Glomerular visceral epithelial cell (primary cell): ENCODE results near the gene IKZF3.
A peak's percentile ranks its signal among the peaks of the same experiment; 100 is the strongest.
"Not testable (repeated sequence)": the region's sequence is repeated elsewhere in the genome, so short reads cannot be mapped to it uniquely, and the experiment has no call there.

Source experiments
- DNase-seq: peaks from one replicate; pipeline ENCODE4 v3.0.0-alpha.2; 2016; ENCODE audit errors: extremely low spot score

Gene IKZF3

GRCh38 chr17:39855911-39856649 is 8.0 kb downstream of the IKZF3 start:
- not testable (repeated sequence) for DNase-seq

GRCh38 chr17:39854909-39855308 is 9.2 kb downstream of the IKZF3 start:
- no peak for DNase-seq

DNA sequence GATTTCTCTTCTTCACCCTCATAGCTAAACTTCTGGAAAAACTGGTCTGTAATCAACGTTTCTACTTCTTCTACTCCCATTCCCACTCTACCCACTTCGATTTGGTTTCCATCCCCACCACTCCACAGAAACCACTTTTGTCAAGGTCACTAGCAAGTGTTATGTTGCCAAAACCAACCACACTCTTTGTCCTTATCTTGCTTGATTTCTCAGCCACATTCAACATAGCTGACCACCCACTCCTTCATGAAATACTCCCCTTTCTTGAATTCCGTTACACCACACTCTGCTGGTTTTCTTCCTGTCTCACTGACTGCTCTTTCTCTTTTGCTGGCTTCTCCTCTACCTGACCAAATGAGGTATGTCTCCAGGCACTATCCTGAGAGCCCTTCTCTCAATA is 11.9 kb downstream of the IKZF3 start:
- no peak for DNase-seq

DNA sequence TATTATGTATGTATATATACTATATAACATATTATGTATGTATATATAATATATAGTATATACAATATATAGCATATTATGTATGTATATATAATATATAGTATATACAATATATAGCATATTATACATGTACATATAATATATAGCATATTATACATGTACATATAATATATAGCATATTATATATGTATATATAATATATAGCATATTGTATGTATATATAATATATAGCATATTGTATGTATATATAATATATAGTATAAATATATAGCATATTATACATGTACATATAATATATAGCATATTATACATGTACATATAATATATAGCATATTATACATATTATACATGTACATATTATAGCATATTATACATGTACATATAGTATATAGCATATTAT is 13.9 kb downstream of the IKZF3 start:
- DNase-seq: not testable (repeated sequence)

GRCh38 chr17:39848600-39848999 is 15.5 kb downstream of the IKZF3 start:
- no peak for DNase-seq

DNA sequence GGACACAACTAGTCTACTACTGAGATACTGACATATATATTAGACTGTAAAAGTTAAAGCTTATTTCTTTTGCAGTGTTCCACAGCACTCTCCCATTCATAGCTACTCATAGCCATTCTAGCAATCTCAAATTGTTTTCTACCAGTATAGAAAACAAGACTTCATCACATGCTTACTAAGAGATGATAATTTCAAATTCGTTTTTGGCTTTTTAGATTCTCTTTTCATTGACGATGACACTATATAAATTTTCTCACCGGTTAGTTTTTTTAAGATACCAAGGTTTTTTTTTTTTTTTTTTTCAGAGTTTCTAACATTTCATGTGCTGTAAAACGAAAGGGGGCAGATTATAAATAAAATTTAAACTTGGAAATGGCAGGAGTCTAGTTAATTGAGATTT is 17.9 kb downstream of the IKZF3 start:
- no peak for DNase-seq

GRCh38 chr17:39845052-39845846 is 18.9 kb downstream of the IKZF3 start:
- DNase-seq: no peak

DNA sequence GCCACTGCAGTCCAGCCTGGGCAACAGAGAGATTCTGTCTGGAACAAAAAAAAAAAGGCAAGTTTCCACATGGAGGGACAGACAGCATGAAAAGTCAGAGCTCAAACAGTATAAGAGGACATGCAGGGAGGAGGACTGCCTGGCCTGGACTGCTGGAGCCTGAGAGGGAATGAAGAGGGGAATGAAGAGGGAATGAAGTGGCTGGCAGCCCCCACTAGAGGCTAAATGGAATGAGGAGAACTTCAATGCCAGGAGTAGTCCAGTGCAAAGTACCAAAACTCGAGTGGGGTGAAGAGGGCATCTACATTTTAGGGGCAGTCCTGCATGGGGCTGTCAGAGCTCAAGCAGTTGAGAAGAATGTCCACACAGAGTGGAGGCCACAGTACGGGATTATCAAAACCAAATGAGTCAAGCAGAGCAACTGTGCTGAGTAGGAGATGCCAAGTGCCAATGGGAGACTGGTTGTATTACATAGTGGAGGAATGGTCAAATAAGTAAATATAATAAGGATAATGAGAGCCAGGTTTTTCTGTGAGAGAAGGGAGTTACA is 22.9 kb downstream of the IKZF3 start:
- DNase-seq: no peak

DNA sequence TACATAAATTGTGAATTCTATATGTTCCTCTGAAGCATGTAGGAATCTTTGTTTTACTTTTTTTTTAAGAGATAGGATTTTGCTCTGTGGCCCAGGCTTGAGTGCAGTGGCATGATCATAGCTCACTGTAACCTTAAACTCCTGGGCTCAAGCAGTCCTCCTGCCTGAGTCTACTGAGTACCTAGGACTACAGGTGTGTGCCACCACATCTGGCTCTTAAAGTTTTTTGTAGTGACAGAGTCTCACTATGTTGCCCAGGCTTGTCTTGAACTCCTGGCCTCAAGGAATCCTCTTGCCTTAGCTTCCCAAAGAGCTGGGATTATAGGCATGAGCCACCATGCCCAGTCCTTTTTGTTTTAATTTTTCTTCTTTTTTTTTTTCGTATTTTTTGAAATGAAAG is 25.3 kb downstream of the IKZF3 start:
- no peak for DNase-seq

GRCh38 chr17:39838057-39838456 is 26.1 kb downstream of the IKZF3 start:
- no peak for DNase-seq

- no peak for DNase-seq
Measured at GRCh38 chr17:39836117-39836516, 28.0 kb downstream of the IKZF3 start.

GRCh38 chr17:39835038-39835786 is 28.9 kb downstream of the IKZF3 start:
- no peak for DNase-seq

DNA sequence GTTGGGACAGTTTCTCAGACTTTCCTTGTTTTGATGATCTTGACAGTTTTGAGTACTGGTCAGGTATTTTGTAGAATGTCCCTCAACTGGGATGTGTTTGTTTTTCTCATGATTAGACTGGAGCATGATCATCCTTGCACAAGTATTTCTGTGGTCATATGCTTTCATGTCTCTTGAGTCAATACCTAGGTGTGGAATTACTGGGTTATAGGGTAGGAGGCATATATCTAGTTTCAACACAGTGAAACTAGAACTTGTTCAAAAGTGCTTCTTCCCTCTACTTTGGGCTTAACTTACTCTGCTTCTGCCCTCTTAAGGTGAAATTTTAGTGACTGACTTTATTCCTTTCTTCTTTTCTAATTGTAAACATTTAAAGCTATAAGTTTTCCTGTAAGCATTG is 30.1 kb downstream of the IKZF3 start:
- DNase-seq: no peak

- DNase-seq: no peak
Measured at GRCh38 chr17:39831588-39831987, 32.5 kb downstream of the IKZF3 start.

DNA sequence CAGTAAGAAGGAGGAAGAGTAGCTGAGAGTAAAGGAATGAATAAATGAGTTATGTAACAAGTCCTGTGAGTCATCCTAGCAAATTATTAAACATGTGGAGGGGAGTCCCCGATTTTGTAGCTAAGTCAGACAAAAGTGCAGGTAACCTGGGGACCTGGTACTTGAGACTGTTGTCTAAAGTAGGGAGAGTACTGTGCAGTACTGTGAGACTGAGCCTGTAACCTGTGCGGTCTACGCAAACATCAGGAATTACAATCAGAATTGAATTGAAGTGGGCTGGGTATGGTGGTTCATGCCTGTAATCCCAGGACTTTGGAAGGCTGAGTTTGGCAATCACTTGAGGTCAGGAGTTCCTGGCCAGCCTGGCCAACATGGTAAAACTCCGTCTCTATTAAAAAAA is 35.7 kb downstream of the IKZF3 start:
- DNase-seq: peak; percentile 18

- no peak for DNase-seq
Measured at GRCh38 chr17:39826334-39826733, 37.8 kb downstream of the IKZF3 start.

DNA sequence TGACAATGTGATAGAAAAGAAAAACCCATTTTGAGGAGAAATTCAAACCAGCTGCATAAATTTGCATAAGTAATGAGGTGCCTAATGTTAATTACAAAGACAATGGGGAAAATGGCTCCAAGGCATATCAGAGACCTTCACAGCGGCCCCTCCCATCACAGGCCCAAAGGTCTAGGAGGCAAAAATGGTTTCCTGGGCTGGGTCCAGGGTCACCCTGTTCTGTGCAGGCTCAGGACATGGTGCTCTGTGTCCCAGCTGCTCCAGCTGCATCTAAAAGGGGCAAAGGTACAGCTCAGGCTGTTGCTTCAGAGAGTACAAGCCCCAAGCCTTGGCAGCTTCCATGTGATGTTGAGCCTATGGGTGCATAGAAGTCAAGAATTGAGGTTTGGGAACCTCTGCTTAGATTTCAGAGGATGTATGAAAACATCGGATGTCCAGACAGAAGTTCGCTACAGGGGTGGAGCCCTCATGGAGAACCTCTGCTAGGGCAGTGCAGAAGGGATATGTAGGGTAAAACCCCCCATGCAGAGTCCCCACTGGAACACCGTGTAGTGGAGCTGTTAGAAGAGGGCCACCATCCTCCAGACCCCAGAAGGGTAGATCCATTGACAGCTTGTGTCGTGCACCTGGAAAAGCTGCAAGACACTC is 40.6 kb downstream of the IKZF3 start:
- no peak for DNase-seq

DNA sequence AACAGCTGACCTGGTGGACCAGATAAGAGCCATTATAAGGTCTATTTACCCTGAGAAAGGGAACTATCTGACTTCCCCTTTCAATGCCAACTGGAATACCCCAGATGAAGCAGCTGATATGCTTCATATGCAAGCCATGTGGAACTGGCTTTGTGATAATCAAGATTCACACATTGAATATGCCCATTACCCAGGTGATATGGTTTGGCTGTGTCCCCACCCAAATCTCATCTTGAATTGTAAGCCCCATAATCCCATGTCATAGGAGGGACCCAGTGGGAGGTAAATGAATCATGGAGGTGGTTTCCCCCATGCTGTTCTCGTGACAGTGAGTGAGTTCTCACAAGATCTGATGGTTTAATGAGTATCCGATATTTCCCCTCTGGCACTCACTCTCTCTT is 42.1 kb downstream of the IKZF3 start:
- DNase-seq: peak; percentile 16

GRCh38 chr17:39820987-39821386 is 43.1 kb downstream of the IKZF3 start:
- no peak for DNase-seq

- no peak for DNase-seq
Measured at GRCh38 chr17:39820541-39820940, 43.6 kb downstream of the IKZF3 start.

- no peak for DNase-seq
Measured at GRCh38 chr17:39818358-39819000, 45.6 kb downstream of the IKZF3 start.
